SK-N-SH (cell line): ENCODE results near the gene DNAJC9. TPM values are rescaled to one million over a fixed set of nuclear protein-coding genes. Genes with fewer than 3 reads are reported as not detected.

Experiments used
- CTCF ChIA-PET: fragments of 300-600, 350-600 bp; formaldehyde crosslinking; extraction: SDS; loops from one replicate; lab custom pipeline; 2021; lab: Yijun Ruan, JAX
- POLR2A ChIA-PET: fragments of 350-600 bp; sonication (Branson Sonifier 250); formaldehyde crosslinking; extraction: SDS; loops from one replicate; lab custom pipeline; 2020; ENCODE audit warnings: antibody characterized with exemption, inconsistent platforms; lab: Yijun Ruan, JAX
- DNase-seq: peaks from one replicate; pipeline ENCODE4 v3.0.0; 2012
- H2AFZ ChIP-seq: fragments of 200-600 bp; sonication (generic); 2 replicates; pipeline ENCODE4 v1.8.1; 2016; ENCODE audit warnings: antibody characterized with exemption, mild to moderate bottlenecking, low read depth
- H3F3A ChIP-seq: fragments of 200-600 bp; sonication (generic); replicated peaks from 2 replicates; pipeline ENCODE3; 2016; ENCODE audit warnings: antibody characterized with exemption, mild to moderate bottlenecking; ENCODE audit not compliant: insufficient read depth
- H3K27ac ChIP-seq, 2 experiments: fragments of 200-500 bp in 1 of 2; fragments of 200-600 bp in 1 of 2; sonication (Bioruptor generic) in 1 of 2; sonication (generic), shearing (Covaris generic) in 1 of 2; 2 replicates each; pipeline versions ENCODE4 v1.5.1 to v1.6.1; 2014 to 2016; ENCODE audit warnings: low read depth in 2 of 2, inconsistent platforms in 1 of 2, low read length in 1 of 2, mild to moderate bottlenecking in 1 of 2, mixed read lengths in 1 of 2
- H3K27me3 ChIP-seq: fragments of 200-600 bp; sonication (generic), shearing (Covaris generic); 2 replicates; pipeline ENCODE4 v1.6.1; 2016; ENCODE audit warnings: mixed run types; ENCODE audit not compliant: insufficient read depth
- H3K36me3 ChIP-seq, 2 experiments: fragments of 200-500 bp in 1 of 2; fragments of 200-600 bp in 1 of 2; sonication (Bioruptor generic) in 1 of 2; sonication (generic) in 1 of 2; replicated peaks in 1 of 2; 2 replicates each; pipeline versions ENCODE3 to v1.5.1; 2014 to 2016; ENCODE audit warnings: low read length in 1 of 2, mild to moderate bottlenecking in 1 of 2; ENCODE audit not compliant: insufficient read depth in 2 of 2, control insufficient read depth in 1 of 2
- H3K4me1 ChIP-seq, 2 experiments: fragments of 200-500 bp in 1 of 2; fragments of 200-600 bp in 1 of 2; sonication (Bioruptor generic) in 1 of 2; sonication (generic), shearing (Covaris generic) in 1 of 2; 2 replicates each; pipeline versions ENCODE4 v1.5.1 to v1.6.1; 2014 to 2016; ENCODE audit warnings: low read depth in 1 of 2, low read length in 1 of 2, mixed run types in 1 of 2; ENCODE audit not compliant: insufficient read depth in 2 of 2, control insufficient read depth in 1 of 2
- H3K4me2 ChIP-seq: fragments of 200-600 bp; sonication (generic), shearing (Covaris generic); 2 replicates; pipeline ENCODE4 v1.6.1; 2017; ENCODE audit warnings: mixed run types
- H3K4me3 ChIP-seq, 2 experiments: fragments of 200-500 bp in 1 of 2; fragments of 200-600 bp in 1 of 2; sonication (Bioruptor generic) in 1 of 2; sonication (generic), shearing (Covaris generic) in 1 of 2; 2 replicates each; pipeline versions ENCODE4 v1.5.1 to v1.8.1; 2014 to 2016; ENCODE audit warnings: low read depth in 2 of 2, inconsistent platforms in 1 of 2, low read length in 1 of 2, mild to moderate bottlenecking in 1 of 2, mixed read lengths in 1 of 2, moderate library complexity in 1 of 2
- H3K79me2 ChIP-seq: fragments of 200-600 bp; sonication (generic); 2 replicates; pipeline ENCODE4 v1.8.1; 2017; ENCODE audit warnings: mild to moderate bottlenecking; ENCODE audit not compliant: insufficient read depth
- H3K9ac ChIP-seq: fragments of 200-600 bp; sonication (generic); 2 replicates; pipeline ENCODE4 v1.6.1; 2017; ENCODE audit warnings: mixed run types
- H3K9me2 ChIP-seq: fragments of 200-600 bp; sonication (generic); 2 replicates; pipeline ENCODE4 v1.6.1; 2017; ENCODE audit warnings: mixed run types
- H3K9me3 ChIP-seq: fragments of 200-600 bp; sonication (generic); 2 replicates; pipeline ENCODE4 v1.6.1; 2017; ENCODE audit warnings: mixed run types, mild to moderate bottlenecking, moderate library complexity
- H4K20me1 ChIP-seq: fragments of 200-600 bp; sonication (generic); 2 replicates; pipeline ENCODE4 v1.6.1; 2017; ENCODE audit warnings: mild to moderate bottlenecking, mixed run types; ENCODE audit not compliant: insufficient read depth
- CHD2 ChIP-seq: fragments of 150-350 bp; IDR thresholded peaks from 2 replicates; pipeline ENCODE4 v1.6.1; 2018; ENCODE audit warnings: low read length; ENCODE audit not compliant: partially characterized antibody
- CTCF ChIP-seq: fragments of 200-600 bp; sonication (generic); IDR thresholded peaks from 2 replicates; pipeline ENCODE4 v1.6.1; 2017; ENCODE audit warnings: antibody characterized with exemption, mild to moderate bottlenecking, moderate library complexity
- FOSL2 ChIP-seq: IDR thresholded peaks from 2 replicates; pipeline ENCODE4 v1.4.0; 2012; ENCODE audit warnings: low read depth, mild to moderate bottlenecking, moderate library complexity, borderline replicate concordance
- FOXJ3 ChIP-seq: sonication (generic); formaldehyde crosslinking; IDR thresholded peaks from 2 replicates; pipeline ENCODE4 v1.5.1; 2020; ENCODE audit warnings: mild to moderate bottlenecking, missing genetic modification reagents
- FOXM1 ChIP-seq: IDR thresholded peaks from 2 replicates; pipeline ENCODE4 v1.4.0; 2012; ENCODE audit warnings: low read depth, mild to moderate bottlenecking
- GABPA ChIP-seq: IDR thresholded peaks from 2 replicates; pipeline ENCODE4 v1.4.0; 2012; ENCODE audit warnings: low read depth, mild to moderate bottlenecking
- GATA2 ChIP-seq: sonication (generic); formaldehyde crosslinking; IDR thresholded peaks from 2 replicates; pipeline ENCODE4 v1.5.0; 2020; ENCODE audit warnings: mild to moderate bottlenecking, missing genetic modification reagents
- IRF3 ChIP-seq: fragments of 150-350 bp; IDR thresholded peaks from 2 replicates; pipeline ENCODE4 v1.6.1; 2016; ENCODE audit warnings: mild to moderate bottlenecking, low read depth, low read length
- JUND ChIP-seq: IDR thresholded peaks from 2 replicates; pipeline ENCODE4 v1.4.0; 2012
- MXI1 ChIP-seq: IDR thresholded peaks from 2 replicates; pipeline ENCODE4 v1.6.1; 2012; ENCODE audit warnings: mild to moderate bottlenecking, low read depth, low read length, improper control_type of control experiment
- NRF1 ChIP-seq: IDR thresholded peaks from 2 replicates; pipeline ENCODE4 v1.6.1; 2012; ENCODE audit warnings: low read depth, mild to moderate bottlenecking, low read length
- PBX3 ChIP-seq: IDR thresholded peaks from 2 replicates; pipeline ENCODE4; 2012
- POLR2AphosphoS5 ChIP-seq: IDR thresholded peaks from 2 replicates; pipeline ENCODE4 v1.6.1; 2012; ENCODE audit warnings: low read depth, low read length
- RCOR1 ChIP-seq: fragments of 150-350 bp; IDR thresholded peaks from 2 replicates; pipeline ENCODE4 v1.6.1; 2017; ENCODE audit warnings: antibody characterized with exemption, low read length
- REST ChIP-seq: IDR thresholded peaks from 2 replicates; pipeline ENCODE4 v1.6.1; 2012; ENCODE audit warnings: mild to moderate bottlenecking, low read depth, low read length, moderate library complexity
- SIN3A ChIP-seq: IDR thresholded peaks from 2 replicates; pipeline ENCODE4 v1.6.1; 2012; ENCODE audit warnings: low read depth, mild to moderate bottlenecking, low read length, moderate library complexity, borderline replicate concordance
- TAF1 ChIP-seq: IDR thresholded peaks from 2 replicates; pipeline ENCODE4 v1.6.1; 2012; ENCODE audit warnings: low read depth, mild to moderate bottlenecking, low read length, moderate library complexity, borderline replicate concordance
- TCF12 ChIP-seq: IDR thresholded peaks from 2 replicates; pipeline ENCODE4 v1.4.0; 2012
- TEAD4 ChIP-seq: IDR thresholded peaks from 2 replicates; pipeline ENCODE4 v1.4.0; 2012; ENCODE audit warnings: mild to moderate bottlenecking, borderline replicate concordance; ENCODE audit not compliant: insufficient read depth
- USF1 ChIP-seq: IDR thresholded peaks from 2 replicates; pipeline ENCODE4 v1.4.0; 2012; ENCODE audit warnings: low read depth, borderline replicate concordance
- WGBS: methylation state at CpG from one replicate; pipeline ENCODE4 v1.1.6; 2017; ENCODE audit warnings: low lambda C conversion rate; 5-methylcytosine and 5-hydroxymethylcytosine counted together
- polyA plus RNA-seq, 3 experiments: library from polyadenylated mRNA; depleted of rRNA; stranded (reverse); fragments of >200 nt; gene quantifications; 2 replicates each; pipeline ENCODE4 v1.2.3, GENCODE V29; 2012

The DNAJC9 gene
- polyA plus RNA-seq, 1 of the 3 experiments (the other 2 are of a cell fraction), result 23.9 TPM

GRCh38 chr10:73239908-73240307, 7.1 kb downstream of the DNAJC9 start (continued):
- TF ChIP-seq GABPA (no peak), FOXM1 (no peak)

GRCh38 chr10:73238990-73239566, 8.0 kb downstream of the DNAJC9 start:
- POLR2A ChIA-PET, result no interaction called here
- 93% methylated on average over 5 of the region's 5 CpGs for WGBS
- Histone ChIP-seq H3K9ac (no peak overlapping the region), H3K4me1 (peaks cover 0 to 3% of the 10 kb centered on the region in 2 experiments; a peak in 1 of 4 replicates), H3K9me3 (no peaks in the 10 kb centered on the region), H3K27ac (no peak overlapping the region), H3K36me3 (peaks cover 67 to 84% of the 10 kb centered on the region in 2 experiments), H3K4me2 (no peak overlapping the region), H3K9me2 (no peaks in the 10 kb centered on the region), H3F3A (peaks cover 27% of the 10 kb centered on the region), H3K27me3 (no peaks in the 10 kb centered on the region), H4K20me1 (no peaks in the 10 kb centered on the region), H3K4me3 (no peak overlapping the region), H3K79me2 (peaks cover 20% of the 10 kb centered on the region), H2AFZ (no peak overlapping the region)
- CTCF ChIA-PET, result no interaction called here
- DNase-seq, result no peak
- TF ChIP-seq FOSL2 (no peak), RCOR1 (no peak), NRF1 (no peak), CTCF (no peak), TAF1 (no peak), GATA2 (CRISPR knock-in tag) (no peak), TEAD4 (no peak), JUND (no peak), SIN3A (no peak), REST (no peak), USF1 (no peak), CHD2 (no peak), MXI1 (no peak), PBX3 (no peak), POLR2AphosphoS5 (no peak), GABPA (no peak), IRF3 (no peak), FOXJ3 (CRISPR knock-in tag) (no peak), TCF12 (no peak)
